ENCODE measurements around the gene PMIS2.

Gene PMIS2

DNA sequence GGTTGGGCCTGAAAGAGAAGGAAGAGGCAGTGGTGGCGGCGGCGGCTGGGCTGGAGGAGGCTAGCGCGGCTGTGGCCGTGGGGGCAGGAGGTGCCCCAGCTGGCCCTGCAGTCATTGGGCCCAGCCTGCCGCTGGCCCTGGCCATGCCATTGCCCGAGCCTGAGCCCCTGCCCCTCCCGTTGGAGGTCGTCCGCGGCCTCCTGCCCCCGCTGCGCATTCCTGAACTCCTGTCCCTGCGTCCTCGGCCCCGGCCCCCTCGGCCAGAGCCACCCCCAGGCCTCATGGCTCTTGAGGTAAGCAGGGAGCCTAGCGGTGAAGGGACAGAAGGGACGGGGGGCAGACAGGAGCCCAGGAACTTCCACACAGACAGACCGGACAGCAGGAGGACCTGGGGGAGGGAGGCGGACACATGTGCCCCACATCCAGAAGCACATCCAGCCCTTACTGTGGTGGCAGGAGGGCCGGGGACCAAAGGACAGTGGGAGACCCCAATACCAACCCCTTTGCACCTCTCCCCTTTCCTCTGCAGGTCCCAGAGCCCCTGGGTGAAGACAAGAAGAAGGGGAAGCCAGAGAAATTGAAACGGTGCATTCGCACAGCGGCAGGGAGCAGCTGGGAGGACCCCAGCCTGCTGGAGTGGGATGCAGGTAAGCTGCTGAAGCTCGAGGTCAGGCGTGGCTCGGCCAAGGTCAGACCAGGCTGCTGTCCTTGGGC lies 47.9 kb downstream of the PMIS2 start:
- no peak for DNase-seq

DNA sequence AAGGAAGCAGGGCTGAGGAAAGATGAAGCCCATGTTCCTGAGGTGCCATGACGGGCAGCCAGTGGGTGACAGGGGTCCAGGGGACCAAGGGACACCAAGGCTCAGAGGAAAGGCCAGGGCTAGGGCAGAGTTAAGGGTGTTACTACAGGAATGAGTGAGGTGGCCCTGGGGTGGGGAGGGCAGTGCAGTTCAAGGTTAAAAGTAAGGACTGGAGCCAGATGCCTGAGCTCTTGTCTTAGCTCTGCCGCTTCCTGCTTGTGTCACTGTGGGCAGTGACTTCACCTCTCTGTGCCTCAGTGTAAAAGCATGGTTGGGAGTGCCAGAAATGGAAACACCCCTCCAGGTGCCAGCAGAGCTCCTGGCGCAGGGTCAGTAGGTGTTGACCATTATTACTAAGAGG lies 50.7 kb downstream of the PMIS2 start:
- no peak for DNase-seq

Measured in NK-92 treated with Interleukin-12 subunit alpha and Interleukin-12 subunit beta, amount 100 ng/mL, for 24 hours (cell line).